Muscle layer of colon (tissue), 2 donors: Measurements from ENCODE around the gene UBN1.
A peak's percentile ranks its signal among the peaks of the same experiment; 100 is the strongest.

Experiments
- H3K27ac ChIP-seq: one replicate; pipeline ENCODE4 v1.7.0; 2013; ENCODE audit warnings: low read depth, mild to moderate bottlenecking, low read length, moderate library complexity
- H3K27me3 ChIP-seq, 2 donors: one replicate each; pipeline ENCODE4 v1.7.0; 2013; ENCODE audit warnings: low read length in 2 of 2, mild to moderate bottlenecking in 2 of 2; ENCODE audit not compliant: insufficient read depth in 2 of 2, control insufficient read depth in 1 of 2
- H3K36me3 ChIP-seq: one replicate; pipeline ENCODE4 v1.7.0; 2013; ENCODE audit warnings: mild to moderate bottlenecking, low read length; ENCODE audit not compliant: insufficient read depth
- H3K4me1 ChIP-seq: one replicate; pipeline ENCODE4 v1.7.0; 2013; ENCODE audit warnings: mild to moderate bottlenecking, low read length; ENCODE audit not compliant: insufficient read depth
- H3K4me3 ChIP-seq, 2 donors: one replicate each; pipeline ENCODE4 v1.7.0; 2013; ENCODE audit warnings: low read length in 2 of 2, low read depth in 1 of 2, mild to moderate bottlenecking in 1 of 2, moderate library complexity in 1 of 2
- H3K9ac ChIP-seq: one replicate; pipeline ENCODE4 v1.7.0; 2013; ENCODE audit warnings: low read length
- H3K9me3 ChIP-seq: one replicate; pipeline ENCODE4 v1.7.0; 2013; ENCODE audit warnings: mild to moderate bottlenecking, low read length
- donor health status: abdominal sarcoma.
- donor health status: Adenocarcinoma of cecum.

Gene UBN1

DNA sequence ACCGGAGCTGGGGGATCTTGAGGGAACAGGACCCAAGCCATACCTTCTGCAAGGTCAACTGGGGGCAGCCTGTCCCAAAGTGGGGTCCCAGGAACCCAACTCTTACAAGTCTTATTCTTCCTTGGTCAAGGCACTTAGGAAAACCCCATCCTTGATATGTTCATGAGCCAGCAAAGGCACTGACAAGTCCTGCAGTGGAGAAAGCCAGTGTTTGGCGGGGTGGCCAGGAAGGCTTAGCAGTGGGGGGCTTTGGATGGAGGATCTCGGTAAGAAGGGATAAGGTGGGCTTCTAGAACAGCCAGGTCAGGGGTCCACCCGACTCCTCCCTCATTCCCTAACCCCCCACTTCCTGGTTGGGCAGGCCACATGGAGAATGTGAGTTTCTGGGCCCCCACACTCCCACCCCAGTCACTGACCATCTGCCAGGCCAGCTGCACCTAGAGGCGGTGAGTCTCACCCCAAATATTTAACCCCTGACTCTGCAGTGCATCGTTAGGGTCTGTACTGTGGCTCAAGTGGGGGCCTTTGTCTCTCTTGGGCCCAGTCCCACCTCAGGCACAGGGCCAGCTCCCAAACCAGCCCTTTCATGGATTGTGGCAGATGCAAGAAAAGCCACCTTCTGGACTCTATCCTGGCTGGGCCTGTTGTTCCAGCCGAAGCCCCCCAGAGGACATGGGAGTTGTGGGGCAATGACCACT, 67.4 kb downstream of the UBN1 start:
- Histone ChIP-seq H3K4me3 (no peak overlapping the region), H3K9ac (no peak overlapping the region), H3K27ac (no peak overlapping the region), H3K4me1 (no peaks in the 10 kb centered on the region), H3K27me3 (no peaks in the 10 kb centered on the region), H3K9me3 (no peaks in the 10 kb centered on the region), H3K36me3 (no peaks in the 10 kb centered on the region)

DNA sequence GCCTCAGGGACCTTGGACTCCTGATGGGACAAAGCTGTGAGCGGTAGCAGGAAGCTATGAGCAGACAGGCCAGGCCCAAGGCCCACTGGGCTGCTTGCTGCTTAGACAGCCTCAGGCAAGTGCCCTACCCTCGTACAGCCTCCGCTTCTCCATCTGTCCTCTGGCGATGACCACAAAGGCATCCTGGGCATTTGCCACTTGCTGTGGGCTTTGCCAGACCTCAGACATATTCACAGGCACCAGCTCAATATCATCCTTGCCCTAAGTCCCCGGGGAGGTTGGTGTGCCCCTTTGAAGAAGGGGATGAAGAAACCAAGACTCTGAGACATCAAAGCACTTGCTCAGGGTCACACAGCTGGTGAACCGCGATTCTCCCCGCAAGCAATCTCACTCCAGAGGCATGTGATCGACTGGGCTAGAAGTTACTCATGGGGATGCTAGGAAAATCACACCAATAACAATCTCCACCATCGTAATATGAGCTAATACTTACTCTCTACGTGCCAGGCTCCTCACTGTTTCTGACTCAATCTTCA, 68.0 kb downstream of the UBN1 start:
- Histone ChIP-seq H3K4me1 (no peaks in the 10 kb centered on the region), H3K4me3 (no peak overlapping the region), H3K36me3 (no peaks in the 10 kb centered on the region), H3K27me3 (no peaks in the 10 kb centered on the region), H3K9me3 (no peaks in the 10 kb centered on the region), H3K27ac (no peak overlapping the region), H3K9ac (no peak overlapping the region)

DNA sequence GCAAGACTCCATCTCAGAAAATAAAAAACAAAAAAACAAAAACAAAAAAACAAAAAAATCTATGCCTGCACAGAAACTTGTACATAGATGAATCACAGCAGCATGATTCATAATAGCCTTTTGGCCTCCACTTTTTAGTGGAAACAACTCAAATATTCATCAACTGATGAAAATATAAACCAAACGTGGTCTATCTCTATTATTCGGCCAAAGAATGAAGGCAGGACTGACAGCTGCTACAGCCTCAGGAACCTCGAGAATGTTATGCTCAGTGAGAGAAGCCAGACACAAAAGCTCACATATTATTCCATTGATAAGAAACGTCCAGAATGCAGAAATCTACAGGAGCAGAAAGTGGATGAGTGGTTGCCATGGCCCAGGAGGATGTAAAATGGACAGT, 69.8 kb downstream of the UBN1 start:
- H3K27ac ChIP-seq = no peak overlapping the region
- H3K9me3 ChIP-seq = no peaks in the 10 kb centered on the region
- no peaks in the 10 kb centered on the region for H3K36me3 ChIP-seq
- H3K27me3 ChIP-seq = no peaks in the 10 kb centered on the region
- no peak overlapping the region for H3K4me3 ChIP-seq
- no peaks in the 10 kb centered on the region for H3K4me1 ChIP-seq
- H3K9ac ChIP-seq = no peak overlapping the region

DNA sequence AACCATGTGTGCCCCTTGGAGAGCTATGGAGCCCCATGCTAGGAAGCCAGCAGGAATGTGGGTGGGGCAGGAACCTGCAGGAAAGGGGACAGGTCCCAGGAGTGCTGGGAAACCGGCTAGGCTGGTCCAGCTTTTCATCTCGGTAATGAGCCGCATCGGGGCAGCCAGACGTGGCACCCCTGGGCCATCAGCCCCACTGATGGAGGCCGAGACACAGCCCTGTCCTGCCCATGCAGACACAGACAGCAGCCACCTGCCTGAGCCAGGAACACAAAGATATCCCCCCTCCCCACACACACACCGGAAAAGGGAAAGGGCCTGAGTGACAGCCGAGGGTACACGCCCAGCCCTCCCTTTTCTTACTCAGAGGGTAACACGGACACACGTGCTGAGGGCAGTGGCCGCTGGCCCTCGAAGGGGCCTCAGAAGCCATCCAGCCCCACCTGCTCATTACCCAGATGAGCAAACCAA, 71.5 kb downstream of the UBN1 start:
- Histone ChIP-seq H3K27me3 (no peaks in the 10 kb centered on the region), H3K9me3 (no peaks in the 10 kb centered on the region), H3K9ac (no peak overlapping the region), H3K27ac (no peak overlapping the region), H3K4me1 (no peaks in the 10 kb centered on the region), H3K4me3 (no peak overlapping the region), H3K36me3 (no peaks in the 10 kb centered on the region)

DNA sequence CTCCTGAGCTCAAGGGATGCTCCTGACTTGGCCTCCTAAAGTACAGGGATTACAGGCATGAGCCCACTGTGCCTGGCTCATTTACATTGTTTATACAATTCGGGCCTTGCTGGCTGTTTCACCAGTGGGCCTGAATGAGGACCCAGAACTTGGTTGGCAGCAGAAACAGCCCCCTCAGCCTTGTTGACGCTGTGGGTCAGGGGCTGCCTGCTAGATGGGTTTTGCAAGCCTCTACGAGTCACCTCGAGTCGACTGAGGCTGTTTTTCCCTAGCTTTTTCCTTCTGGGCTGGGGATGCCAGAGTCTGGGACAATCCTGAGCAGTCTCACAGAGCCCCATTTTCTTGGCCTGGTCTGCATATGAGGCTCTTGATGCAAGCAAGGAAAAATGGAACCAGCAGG, 73.5 kb downstream of the UBN1 start:
- no peaks in the 10 kb centered on the region for H3K9me3 ChIP-seq
- no peaks in the 10 kb centered on the region for H3K27me3 ChIP-seq
- no peaks in the 10 kb centered on the region for H3K4me1 ChIP-seq
- no peak overlapping the region for H3K27ac ChIP-seq
- H3K9ac ChIP-seq = no peak overlapping the region
- no peaks in the 10 kb centered on the region for H3K36me3 ChIP-seq
- H3K4me3 ChIP-seq = no peak overlapping the region

DNA sequence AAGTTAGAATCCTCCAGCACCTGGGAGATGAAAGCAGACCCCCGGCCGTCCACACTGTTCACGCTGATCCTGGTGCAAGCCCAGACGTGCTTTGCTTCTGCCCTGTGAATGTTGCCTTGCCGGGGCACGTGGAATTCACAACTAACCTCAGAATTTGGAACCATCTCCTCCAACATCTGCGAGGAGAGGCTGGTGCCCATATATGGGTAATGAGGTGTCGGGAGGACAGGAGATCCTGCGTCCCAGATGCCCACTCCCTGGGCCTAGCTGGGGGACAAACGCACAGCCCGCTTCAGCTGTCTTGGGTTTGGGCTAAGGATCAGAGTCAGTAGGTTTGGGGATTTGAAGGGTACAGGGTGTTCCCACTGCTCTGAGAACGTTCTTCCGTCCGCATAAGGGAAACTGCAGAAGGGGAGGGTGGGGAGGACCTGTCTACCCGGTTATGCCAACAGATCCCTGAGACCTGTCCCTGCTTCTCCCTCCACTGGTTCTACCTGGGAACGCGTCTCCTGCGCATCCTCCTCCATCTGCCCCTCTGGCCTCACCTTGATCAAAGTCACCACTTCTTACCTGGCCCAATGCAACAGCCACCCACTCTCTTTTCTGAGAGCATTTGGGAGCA, 75.6 kb downstream of the UBN1 start:
- no peak overlapping the region for H3K4me3 ChIP-seq
- H3K27ac ChIP-seq = no peak overlapping the region

DNA sequence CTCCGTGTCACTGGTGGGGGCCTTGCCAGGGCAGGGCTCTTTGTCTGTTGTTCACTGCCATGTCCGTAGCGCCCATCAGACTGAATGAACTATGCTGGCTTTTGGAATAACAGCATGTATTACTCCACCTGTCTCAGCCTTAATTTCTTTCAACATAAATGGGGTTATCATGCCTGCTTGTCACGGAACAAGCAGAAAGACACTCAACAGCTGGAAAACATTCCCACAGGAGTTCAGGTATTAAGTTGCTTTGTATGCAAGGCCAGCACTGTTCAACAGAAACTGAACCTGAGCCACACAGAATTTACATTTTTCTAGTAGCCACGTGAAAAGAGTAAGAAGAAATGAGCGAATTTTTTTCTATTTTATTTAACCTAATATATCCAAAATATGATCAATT, 76.6 kb downstream of the UBN1 start:
- Histone ChIP-seq H3K9ac (no peak overlapping the region), H3K9me3 (peaks cover 7% of the 10 kb centered on the region), H3K4me1 (no peaks in the 10 kb centered on the region), H3K36me3 (no peaks in the 10 kb centered on the region), H3K4me3 (no peak overlapping the region), H3K27ac (no peak overlapping the region), H3K27me3 (no peaks in the 10 kb centered on the region)

More for the DNA sequence above, 75.6 kb downstream of the UBN1 start:
- Histone ChIP-seq H3K36me3 (no peaks in the 10 kb centered on the region), H3K27me3 (no peaks in the 10 kb centered on the region), H3K4me1 (no peaks in the 10 kb centered on the region), H3K9ac (no peak overlapping the region), H3K9me3 (peaks cover 7% of the 10 kb centered on the region)

DNA sequence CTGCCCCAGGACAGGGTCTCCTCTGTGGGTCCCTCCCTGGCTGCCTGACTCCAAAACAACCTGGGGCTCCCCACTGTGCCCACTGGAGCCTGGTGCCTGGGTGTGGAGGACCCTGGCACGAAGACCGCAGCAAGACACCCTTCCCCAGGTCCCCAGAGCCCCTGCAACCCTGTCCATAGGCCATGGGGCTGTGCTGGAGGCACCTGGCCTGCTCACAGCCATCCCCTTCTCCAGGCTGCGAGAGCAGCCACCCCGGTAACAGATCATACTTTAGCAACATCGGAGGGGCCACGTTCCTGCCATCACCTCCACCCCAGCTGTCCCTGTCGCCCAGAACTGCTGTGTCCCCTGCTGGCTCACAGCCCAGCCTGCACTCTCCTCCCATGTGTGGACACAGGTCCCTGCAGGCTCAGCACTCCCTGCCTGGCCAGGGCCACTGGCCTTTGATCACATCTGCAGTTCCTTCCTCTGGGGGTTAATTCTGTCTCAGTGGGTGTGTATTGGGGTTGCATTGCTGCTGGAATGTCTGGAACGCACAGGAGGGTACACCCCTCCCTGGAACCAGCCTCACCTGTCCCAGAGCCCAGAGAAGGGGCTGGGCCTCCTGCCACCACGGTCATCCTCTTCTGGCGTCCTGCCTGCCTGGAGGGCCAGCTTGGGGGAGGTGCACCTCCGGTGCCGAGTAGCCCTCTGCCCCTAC, 77.5 kb downstream of the UBN1 start:
- Histone ChIP-seq H3K4me3 (no peak overlapping the region), H3K27me3 (no peaks in the 10 kb centered on the region), H3K27ac (no peak overlapping the region), H3K9ac (no peak overlapping the region), H3K4me1 (no peaks in the 10 kb centered on the region), H3K9me3 (peaks cover 7% of the 10 kb centered on the region), H3K36me3 (no peaks in the 10 kb centered on the region)

DNA sequence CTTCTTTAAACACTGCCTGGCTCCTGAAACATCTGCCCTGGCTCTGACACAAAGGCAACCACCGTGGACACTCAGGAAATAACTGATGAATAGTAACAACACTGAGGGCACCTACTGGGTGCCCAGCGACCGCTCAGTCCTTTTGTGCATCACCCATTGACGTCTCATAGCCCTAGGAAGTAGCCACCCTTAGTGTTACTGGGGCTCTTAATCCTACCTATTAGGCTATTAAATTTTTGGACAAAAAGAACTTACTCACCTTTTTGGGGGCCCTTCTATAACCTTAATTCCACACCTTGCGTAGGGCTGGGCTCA, 78.0 kb downstream of the UBN1 start:
- no peaks in the 10 kb centered on the region for H3K4me1 ChIP-seq
- H3K9me3 ChIP-seq = peaks cover 7% of the 10 kb centered on the region
- H3K27me3 ChIP-seq = no peaks in the 10 kb centered on the region
- no peak overlapping the region for H3K27ac ChIP-seq
- no peaks in the 10 kb centered on the region for H3K36me3 ChIP-seq
- H3K4me3 ChIP-seq = no peak overlapping the region
- no peak overlapping the region for H3K9ac ChIP-seq

DNA sequence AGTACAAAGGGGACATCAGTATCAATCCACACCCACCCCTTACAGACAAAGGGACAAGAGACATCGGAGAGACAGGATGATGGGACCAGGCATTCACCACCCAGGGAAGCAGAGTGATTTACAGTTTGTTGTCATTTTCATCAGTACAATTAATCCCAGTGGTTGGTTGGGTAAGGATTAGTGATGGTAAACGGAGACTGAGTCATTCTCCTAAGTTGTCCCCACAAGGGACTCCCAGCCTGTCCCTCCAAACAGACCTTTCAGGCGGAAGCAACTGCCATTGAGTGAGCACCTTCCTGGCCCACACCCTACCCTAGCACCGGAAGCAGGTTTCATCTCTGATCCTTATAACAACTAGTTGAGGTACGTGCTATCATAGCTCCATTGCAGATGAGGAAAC, 78.5 kb downstream of the UBN1 start:
- Histone ChIP-seq H3K4me1 (no peaks in the 10 kb centered on the region), H3K4me3 (no peak overlapping the region), H3K9me3 (peaks cover 7% of the 10 kb centered on the region), H3K36me3 (no peaks in the 10 kb centered on the region), H3K27ac (no peak overlapping the region), H3K9ac (no peak overlapping the region), H3K27me3 (no peaks in the 10 kb centered on the region)

DNA sequence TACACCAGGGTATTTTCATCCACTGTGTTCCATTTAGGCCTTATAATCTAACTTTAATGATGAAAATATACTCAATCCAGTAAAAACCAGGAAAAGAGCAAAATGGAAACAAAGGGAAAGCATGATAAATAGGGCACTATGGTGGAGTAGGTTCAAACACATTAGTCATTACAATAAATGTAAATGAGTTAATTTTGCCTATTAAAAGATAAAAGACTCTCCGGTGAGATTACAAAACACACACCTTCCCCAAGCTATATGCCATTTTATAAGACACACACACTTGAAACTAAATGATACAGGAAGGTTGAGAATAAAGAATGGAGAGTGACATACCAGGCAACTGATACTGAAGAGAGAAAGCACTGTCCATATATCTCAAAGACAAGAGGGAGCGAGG, 79.6 kb downstream of the UBN1 start:
- Histone ChIP-seq H3K9ac (no peak overlapping the region), H3K4me1 (no peaks in the 10 kb centered on the region), H3K36me3 (no peaks in the 10 kb centered on the region), H3K27ac (no peak overlapping the region), H3K4me3 (peak overlapping the region in 1 of 2 donors; percentile 26), H3K9me3 (peaks cover 7% of the 10 kb centered on the region), H3K27me3 (no peaks in the 10 kb centered on the region)
